Kidney epithelial cell (primary cell): ENCODE data around the gene FAM181B. TPM values are rescaled to one million over a fixed set of nuclear protein-coding genes. Genes with fewer than 3 reads are reported as not detected.

Experiments used
- DNase-seq: peaks from one replicate; pipeline ENCODE4 v3.0.0-alpha.2; 2010; ENCODE audit warnings: low read depth
- H3K27me3 ChIP-seq: 2 replicates; pipeline ENCODE4 v1.6.0; 2011; ENCODE audit warnings: low read length; ENCODE audit not compliant: control insufficient read depth, insufficient read depth
- H3K36me3 ChIP-seq: 2 replicates; pipeline ENCODE4 v1.5.1; 2011; ENCODE audit warnings: low read length; ENCODE audit not compliant: control insufficient read depth, insufficient read depth
- H3K4me3 ChIP-seq: 2 replicates; pipeline ENCODE4 v1.5.1; 2011; ENCODE audit warnings: low read depth, mild to moderate bottlenecking, control low read depth, low read length
- CTCF ChIP-seq: IDR thresholded peaks from 2 replicates; pipeline ENCODE4 v1.5.1; 2011; ENCODE audit warnings: mild to moderate bottlenecking, moderate library complexity, low read length, control low read depth, inconsistent platforms; ENCODE audit not compliant: insufficient read depth, poor library complexity, severe bottlenecking
- total RNA-seq: library from RNA; depleted of rRNA; stranded (reverse); fragments of >200 nt; gene quantifications from 2 replicates; pipeline ENCODE4 v1.2.3, GENCODE V29; 2015

The FAM181B gene
- total RNA-seq, 1 donor from 2014 or later, result 0.38 TPM

- no peak for TF ChIP-seq CTCF
- H3K4me3 ChIP-seq, result no peak overlapping the region
- DNase-seq, result no peak
- peaks cover 9% of the 10 kb centered on the region for H3K27me3 ChIP-seq
- H3K36me3 ChIP-seq, result no peaks in the 10 kb centered on the region
Observed at GRCh38 chr11:82738091-82738490, 4.4 kb upstream of the FAM181B start.

GRCh38 chr11:82734120-82734479 lies 436 bp upstream of the FAM181B start:
- Histone ChIP-seq H3K36me3 (no peaks in the 10 kb centered on the region), H3K4me3 (peak overlapping the region; percentile 49), H3K27me3 (peaks cover 31% of the 10 kb centered on the region)
- no peak for DNase-seq
- TF ChIP-seq CTCF, result no peak

- Histone ChIP-seq H3K4me3 (peak overlapping the region; percentile 49), H3K27me3 (peaks cover 31% of the 10 kb centered on the region), H3K36me3 (no peaks in the 10 kb centered on the region)
- TF ChIP-seq CTCF, result no peak
- no peak for DNase-seq
Observed at GRCh38 chr11:82732734-82733443, 775 bp downstream of the FAM181B start.

- H3K27me3 ChIP-seq, result peaks cover 31% of the 10 kb centered on the region
- no peaks in the 10 kb centered on the region for H3K36me3 ChIP-seq
- peak overlapping the region; percentile 49 for H3K4me3 ChIP-seq
- TF ChIP-seq CTCF, result no peak
- DNase-seq, result no peak
Observed at GRCh38 chr11:82732348-82732733, 1.3 kb downstream of the FAM181B start.

GRCh38 chr11:82731691-82732277 lies 1.9 kb downstream of the FAM181B start:
- Histone ChIP-seq H3K27me3 (peaks cover 31% of the 10 kb centered on the region), H3K36me3 (no peaks in the 10 kb centered on the region), H3K4me3 (no peak overlapping the region)
- TF ChIP-seq CTCF, result no peak
- no peak for DNase-seq

- H3K4me3 ChIP-seq, result no peak overlapping the region
- DNase-seq, result no peak
- H3K36me3 ChIP-seq, result no peaks in the 10 kb centered on the region
- no peak for TF ChIP-seq CTCF
- H3K27me3 ChIP-seq, result peaks cover 31% of the 10 kb centered on the region
Observed at GRCh38 chr11:82730754-82731153, 2.9 kb downstream of the FAM181B start.
